NCI-H82 (cell line): ENCODE measurements around the gene LYSMD4.

ENCODE experiments used
- DNase-seq: peaks from one replicate; lab custom pipeline; 2025; lab: John Stamatoyannopoulos, UW

The LYSMD4 gene

GRCh38 chr15:99706557-99707303, 26.5 kb downstream of the LYSMD4 start:
- no peak for DNase-seq

- DNase-seq, result peak; percentile 92
These were observed 28.8 kb downstream of the LYSMD4 start for GRCh38 chr15:99704444-99704838.

GRCh38 chr15:99703603-99704443, 29.4 kb downstream of the LYSMD4 start:
- DNase-seq, result peak; percentile 31

GRCh38 chr15:99702895-99703602, 30.2 kb downstream of the LYSMD4 start:
- no peak for DNase-seq

- DNase-seq, result no peak
These were observed 37.1 kb downstream of the LYSMD4 start for GRCh38 chr15:99696096-99696495.

GRCh38 chr15:99692825-99693224, 40.4 kb downstream of the LYSMD4 start:
- DNase-seq, result peak; percentile 66

- DNase-seq, result no peak
These were observed 46.9 kb downstream of the LYSMD4 start for GRCh38 chr15:99686290-99686689.

- no peak for DNase-seq
These were observed 50.1 kb downstream of the LYSMD4 start for GRCh38 chr15:99683000-99683670.

GRCh38 chr15:99682455-99682854, 50.8 kb downstream of the LYSMD4 start:
- DNase-seq, result no peak

GRCh38 chr15:99681990-99682389, 51.2 kb downstream of the LYSMD4 start:
- no peak for DNase-seq

- DNase-seq, result no peak
These were observed 53.0 kb downstream of the LYSMD4 start for GRCh38 chr15:99680276-99680675.

- no peak for DNase-seq
These were observed 55.6 kb downstream of the LYSMD4 start for GRCh38 chr15:99677540-99678134.
